Thoracic aorta (tissue), 2 donors: ENCODE data around the gene TRPC4. TPM values are rescaled to one million over a fixed set of nuclear protein-coding genes. Genes with fewer than 3 reads are reported as not detected.

Source experiments
- ATAC-seq: fragments of 150-250 bp; one replicate; pipeline ENCODE4 v1.8.0; 2017; ENCODE audit warnings: low read depth; ENCODE audit not compliant: insufficient number of reproducible peaks, low FRiP score
- DNase-seq: peaks from one replicate; pipeline ENCODE4 v3.0.0-alpha.2; 2020; ENCODE audit warnings: low spot score
- H3K27ac ChIP-seq, 2 donors: fragments of 200-600 bp; sonication (generic); 1 replicate in 1 of 2; 2 replicates in 1 of 2; pipeline ENCODE4 v1.5.1; 2016; ENCODE audit warnings: mild to moderate bottlenecking in 2 of 2, moderate library complexity in 2 of 2
- H3K27me3 ChIP-seq: fragments of 200-600 bp; sonication (generic); replicated peaks from 2 replicates; pipeline ENCODE4 v1.6.0; 2016; ENCODE audit warnings: mild to moderate bottlenecking; ENCODE audit not compliant: insufficient read depth
- H3K36me3 ChIP-seq: fragments of 200-600 bp; sonication (generic); one replicate; pipeline ENCODE4 v1.5.1; 2016
- H3K4me1 ChIP-seq, 2 donors: fragments of 200-600 bp; sonication (generic); 1 replicate in 1 of 2; 2 replicates in 1 of 2; pipeline versions ENCODE4 v1.5.1 to v1.6.0; 2016; ENCODE audit warnings: low read depth in 2 of 2, mild to moderate bottlenecking in 1 of 2; ENCODE audit not compliant: control insufficient read depth in 1 of 2
- H3K4me3 ChIP-seq: fragments of 200-600 bp; sonication (generic); 2 replicates; pipeline ENCODE4 v1.5.1; 2016; ENCODE audit warnings: mild to moderate bottlenecking
- H3K9me3 ChIP-seq: fragments of 200-600 bp; sonication (generic); 2 replicates; pipeline ENCODE4 v1.5.1; 2016
- total RNA-seq, 2 donors: library from RNA; depleted of rRNA; stranded (reverse); fragments of >200 nt; gene quantifications; one replicate each; pipeline versions ENCODE4 v1.1.0 to v1.2.3, GENCODE V29; 2016
- TF ChIP-seq, protein P1 (sequence below): fragments of 200-600 bp; sonication (generic); IDR thresholded peaks from one replicate; pipeline ENCODE4 v1.5.1; 2019; ENCODE audit warnings: antibody characterized with exemption

The TRPC4 gene
- total RNA-seq, 2 donors from 2014 or later: 7.1 to 7.6 TPM

DNA sequence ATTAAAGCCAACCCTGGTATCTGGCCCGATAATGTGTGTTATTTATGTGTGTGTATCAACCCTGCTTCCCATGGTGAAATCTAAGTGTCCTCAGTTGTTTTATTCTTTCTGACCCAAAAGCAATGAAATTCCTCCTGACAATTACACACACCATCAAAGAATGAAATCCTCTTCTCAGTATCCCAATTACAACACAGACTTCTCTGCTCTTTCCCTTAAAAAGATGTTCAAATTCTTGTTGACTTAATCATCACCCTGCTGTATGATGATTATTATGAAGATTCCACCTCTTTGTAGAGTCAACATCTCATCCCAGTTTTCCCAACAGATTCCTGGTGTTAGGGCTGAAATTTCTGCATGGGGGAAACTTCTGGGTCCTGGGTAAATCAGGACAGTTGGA, 8.9 kb upstream of the TRPC4 start:
- H3K4me1 ChIP-seq: no peaks in the 10 kb centered on the region

GRCh38 chr13:37870895-37871550, 1.5 kb upstream of the TRPC4 start:
- no peaks in the 10 kb centered on the region for H3K27me3 ChIP-seq
- H3K4me1 ChIP-seq: peaks cover 0 to 4% of the 10 kb centered on the region in 2 donors
- H3K36me3 ChIP-seq: no peaks in the 10 kb centered on the region
- no peak overlapping the region for H3K27ac ChIP-seq
- ATAC-seq: no peak
- TF ChIP-seq, protein P1, sequence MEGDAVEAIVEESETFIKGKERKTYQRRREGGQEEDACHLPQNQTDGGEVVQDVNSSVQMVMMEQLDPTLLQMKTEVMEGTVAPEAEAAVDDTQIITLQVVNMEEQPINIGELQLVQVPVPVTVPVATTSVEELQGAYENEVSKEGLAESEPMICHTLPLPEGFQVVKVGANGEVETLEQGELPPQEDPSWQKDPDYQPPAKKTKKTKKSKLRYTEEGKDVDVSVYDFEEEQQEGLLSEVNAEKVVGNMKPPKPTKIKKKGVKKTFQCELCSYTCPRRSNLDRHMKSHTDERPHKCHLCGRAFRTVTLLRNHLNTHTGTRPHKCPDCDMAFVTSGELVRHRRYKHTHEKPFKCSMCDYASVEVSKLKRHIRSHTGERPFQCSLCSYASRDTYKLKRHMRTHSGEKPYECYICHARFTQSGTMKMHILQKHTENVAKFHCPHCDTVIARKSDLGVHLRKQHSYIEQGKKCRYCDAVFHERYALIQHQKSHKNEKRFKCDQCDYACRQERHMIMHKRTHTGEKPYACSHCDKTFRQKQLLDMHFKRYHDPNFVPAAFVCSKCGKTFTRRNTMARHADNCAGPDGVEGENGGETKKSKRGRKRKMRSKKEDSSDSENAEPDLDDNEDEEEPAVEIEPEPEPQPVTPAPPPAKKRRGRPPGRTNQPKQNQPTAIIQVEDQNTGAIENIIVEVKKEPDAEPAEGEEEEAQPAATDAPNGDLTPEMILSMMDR: no peak
- H3K9me3 ChIP-seq: no peaks in the 10 kb centered on the region
- DNase-seq: no peak
- H3K4me3 ChIP-seq: peak overlapping the region; percentile 80

More for the DNA sequence above, 8.9 kb upstream of the TRPC4 start:
- DNase-seq (no peak), ATAC-seq (no peak)
- TF ChIP-seq, protein P1: no peak
- H3K27ac ChIP-seq: no peak overlapping the region
- no peaks in the 10 kb centered on the region for H3K36me3 ChIP-seq
- no peaks in the 10 kb centered on the region for H3K27me3 ChIP-seq
- H3K9me3 ChIP-seq: no peaks in the 10 kb centered on the region
- H3K4me3 ChIP-seq: no peak overlapping the region

DNA sequence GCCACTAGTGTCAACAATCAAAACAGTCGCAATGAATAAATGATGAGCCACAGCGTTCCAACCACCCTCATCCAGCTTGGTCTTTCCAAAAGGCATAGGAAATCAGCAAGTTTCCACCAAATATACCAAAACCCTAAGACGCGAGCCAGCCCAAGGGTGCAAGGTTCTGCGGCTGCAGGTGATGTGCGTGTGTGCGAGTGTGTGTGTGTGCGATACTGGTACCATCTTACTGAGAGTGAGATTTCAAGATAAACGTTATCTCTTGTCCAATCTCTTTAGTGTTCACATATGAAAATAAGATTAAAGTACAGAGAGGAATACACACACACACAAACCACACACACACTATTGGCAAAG, 895 bp upstream of the TRPC4 start:
- no peaks in the 10 kb centered on the region for H3K9me3 ChIP-seq
- ATAC-seq (no peak), DNase-seq (no peak)
- H3K27ac ChIP-seq: no peak overlapping the region
- H3K27me3 ChIP-seq: no peaks in the 10 kb centered on the region
- H3K4me1 ChIP-seq: peaks cover 0 to 4% of the 10 kb centered on the region in 2 donors
- H3K36me3 ChIP-seq: no peaks in the 10 kb centered on the region
- peak overlapping the region; percentile 80 for H3K4me3 ChIP-seq
- TF ChIP-seq, protein P1: no peak

GRCh38 chr13:37869506-37869755, 141 bp downstream of the TRPC4 start:
- Histone ChIP-seq H3K4me1 (peaks cover 0 to 4% of the 10 kb centered on the region in 2 donors), H3K27ac (peak overlapping the region; percentile 18 to 48), H3K4me3 (peak overlapping the region; percentile 80), H3K9me3 (no peaks in the 10 kb centered on the region), H3K36me3 (no peaks in the 10 kb centered on the region), H3K27me3 (no peaks in the 10 kb centered on the region)
- DNase-seq (no peak), ATAC-seq (no peak)
- TF ChIP-seq, protein P1: no peak

- Histone ChIP-seq H3K4me1 (peaks cover 0 to 4% of the 10 kb centered on the region in 2 donors), H3K4me3 (peak overlapping the region; percentile 80), H3K9me3 (no peaks in the 10 kb centered on the region), H3K27me3 (no peaks in the 10 kb centered on the region), H3K27ac (peak overlapping the region; percentile 18 to 48), H3K36me3 (no peaks in the 10 kb centered on the region)
- no peak for DNase-seq
- TF ChIP-seq, protein P1: no peak
- no peak for ATAC-seq
Observed at GRCh38 chr13:37868691-37869505, 674 bp downstream of the TRPC4 start.
